ENCODE measurements around the gene NOC4L.
"Not testable (repeated sequence)": the region's sequence is repeated elsewhere in the genome, so short reads cannot be mapped to it uniquely, and the experiment has no call there.

The NOC4L gene

GRCh38 chr12:132194556-132194955 lies 50.3 kb downstream of the NOC4L start:
- peaks cover 19% of the 10 kb centered on the region for H3K9me3 ChIP-seq (ENCODE audit: insufficient read depth, low read length)
- H3K4me1 ChIP-seq (ENCODE audit: insufficient read depth, insufficient read length): peaks cover 12% of the 10 kb centered on the region
- TF ChIP-seq YY1 (IDR thresholded peaks at IDR 0.05; ENCODE audit: insufficient read depth, insufficient read length): no peak
- no peak for TF ChIP-seq SUZ12 (IDR thresholded peaks at IDR 0.05; ENCODE audit: extremely low read depth, insufficient read depth, insufficient read length)
- no peak for TF ChIP-seq ZNF274 (IDR thresholded peaks at IDR 0.05; ENCODE audit: low read depth, low read length)
- no peaks in the 10 kb centered on the region for H3K36me3 ChIP-seq (ENCODE audit: insufficient read depth, insufficient read length, low read length)
- no peak overlapping the region for H3K9ac ChIP-seq (ENCODE audit: insufficient read length, low read depth)
- H3K27me3 ChIP-seq (ENCODE audit: insufficient read depth, insufficient read length): peaks cover 83% of the 10 kb centered on the region
- no peak overlapping the region for H3K4me3 ChIP-seq (ENCODE audit: insufficient read length, low read depth)
- DNase-seq (ENCODE audit: low read depth, low spot score): no peak

DNA sequence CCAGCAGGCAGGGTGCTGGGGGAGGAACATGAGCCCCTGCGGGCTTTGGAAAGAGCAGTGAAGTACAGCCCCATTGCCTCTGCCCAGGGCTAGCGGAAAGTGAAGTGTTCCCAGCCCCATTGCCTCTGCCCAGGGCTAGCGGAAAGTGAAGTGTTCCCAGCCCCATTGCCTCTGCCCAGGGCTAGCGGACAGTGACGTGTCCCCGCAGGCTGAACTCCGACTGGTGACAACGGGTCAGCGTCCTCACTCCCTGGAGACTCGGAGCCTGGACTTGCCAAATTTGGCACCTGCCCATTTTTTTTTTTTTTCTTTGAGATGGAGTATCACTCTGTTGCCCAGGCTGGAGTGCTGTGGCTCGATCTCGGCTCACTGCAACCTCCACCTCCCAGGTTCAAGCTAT lies 51.0 kb downstream of the NOC4L start:
- peaks cover 11% of the 10 kb centered on the region for H3K4me1 ChIP-seq (ENCODE audit: insufficient read depth, insufficient read length)
- peaks cover 19% of the 10 kb centered on the region for H3K9me3 ChIP-seq (ENCODE audit: insufficient read depth, low read length)
- not testable (repeated sequence) for H3K9ac ChIP-seq (ENCODE audit: insufficient read length, low read depth); H3K4me3 ChIP-seq (ENCODE audit: insufficient read length, low read depth); H3K36me3 ChIP-seq (ENCODE audit: insufficient read depth, insufficient read length, low read length); DNase-seq (ENCODE audit: low read depth, low spot score)
- H3K27me3 ChIP-seq (ENCODE audit: insufficient read depth, insufficient read length): peaks cover 83% of the 10 kb centered on the region

DNA sequence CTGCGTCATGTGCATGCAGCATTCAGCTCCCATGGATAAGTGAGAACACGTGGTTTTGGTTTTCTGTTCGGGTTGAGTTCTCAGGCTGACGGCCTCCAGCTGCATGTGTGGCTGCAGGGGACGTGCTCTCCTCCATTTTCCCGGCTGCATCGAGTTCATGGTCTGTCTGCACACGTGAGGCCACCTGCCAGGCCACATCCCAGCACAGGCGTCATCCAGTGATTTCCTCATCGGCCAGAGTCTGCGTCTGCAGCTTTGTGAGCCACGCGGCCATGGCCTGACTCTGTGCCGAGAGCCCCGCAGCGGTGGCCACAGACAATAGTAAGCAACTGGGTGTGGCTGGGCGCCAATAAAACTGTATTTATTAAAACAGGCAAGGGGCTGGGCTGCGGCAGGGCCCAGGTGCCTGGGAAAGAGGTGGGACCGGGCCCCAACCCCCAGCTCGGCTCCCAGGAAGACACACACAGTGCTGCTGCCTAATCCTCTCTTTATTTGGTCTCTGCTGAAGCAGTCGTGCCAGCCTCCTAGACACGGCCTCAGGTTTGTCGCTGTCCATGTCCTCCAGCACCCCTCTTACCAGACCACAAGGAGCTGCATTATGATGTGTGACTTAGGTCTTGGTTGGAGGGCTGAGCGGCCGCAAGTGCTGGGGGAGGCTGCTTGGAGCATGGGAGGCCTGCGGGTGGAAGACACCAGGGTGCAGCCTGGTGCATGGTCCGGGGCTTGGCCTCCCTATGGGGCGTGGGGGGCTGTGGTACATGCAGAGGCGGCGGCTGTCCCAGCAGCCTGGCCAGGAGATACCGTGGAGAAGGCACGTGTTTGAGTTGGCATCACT lies 52.0 kb downstream of the NOC4L start:
- TF ChIP-seq ZNF274 (IDR thresholded peaks at IDR 0.05; ENCODE audit: low read depth, low read length): no peak
- no peak for TF ChIP-seq YY1 (IDR thresholded peaks at IDR 0.05; ENCODE audit: insufficient read depth, insufficient read length)
- no peak for TF ChIP-seq SUZ12 (IDR thresholded peaks at IDR 0.05; ENCODE audit: extremely low read depth, insufficient read depth, insufficient read length)
- Histone ChIP-seq H3K4me3 (ENCODE audit: insufficient read length, low read depth) (no peak overlapping the region), H3K9ac (ENCODE audit: insufficient read length, low read depth) (no peak overlapping the region), H3K36me3 (ENCODE audit: insufficient read depth, insufficient read length, low read length) (no peaks in the 10 kb centered on the region), H3K27me3 (ENCODE audit: insufficient read depth, insufficient read length) (peaks cover 80% of the 10 kb centered on the region), H3K9me3 (ENCODE audit: insufficient read depth, low read length) (peaks cover 19% of the 10 kb centered on the region), H3K4me1 (ENCODE audit: insufficient read depth, insufficient read length) (peaks cover 2% of the 10 kb centered on the region)
- DNase-seq (ENCODE audit: low read depth, low spot score): no peak

- H3K36me3 ChIP-seq (ENCODE audit: insufficient read depth, insufficient read length, low read length): no peaks in the 10 kb centered on the region
- H3K4me3 ChIP-seq (ENCODE audit: insufficient read length, low read depth): no peak overlapping the region
- H3K9ac ChIP-seq (ENCODE audit: insufficient read length, low read depth): no peak overlapping the region
- DNase-seq (ENCODE audit: low read depth, low spot score): no peak
- peaks cover 19% of the 10 kb centered on the region for H3K9me3 ChIP-seq (ENCODE audit: insufficient read depth, low read length)
- peaks cover 2% of the 10 kb centered on the region for H3K4me1 ChIP-seq (ENCODE audit: insufficient read depth, insufficient read length)
- H3K27me3 ChIP-seq (ENCODE audit: insufficient read depth, insufficient read length): peaks cover 78% of the 10 kb centered on the region
- TF ChIP-seq SUZ12 (IDR thresholded peaks at IDR 0.05; ENCODE audit: extremely low read depth, insufficient read depth, insufficient read length) (no peak), YY1 (IDR thresholded peaks at IDR 0.05; ENCODE audit: insufficient read depth, insufficient read length) (no peak), ZNF274 (IDR thresholded peaks at IDR 0.05; ENCODE audit: low read depth, low read length) (no peak)
These were observed 52.7 kb downstream of the NOC4L start for GRCh38 chr12:132196873-132197390.

GRCh38 chr12:132197581-132198354 lies 53.5 kb downstream of the NOC4L start:
- Histone ChIP-seq H3K27me3 (ENCODE audit: insufficient read depth, insufficient read length) (peaks cover 75% of the 10 kb centered on the region), H3K36me3 (ENCODE audit: insufficient read depth, insufficient read length, low read length) (no peaks in the 10 kb centered on the region), H3K9me3 (ENCODE audit: insufficient read depth, low read length) (peaks cover 19% of the 10 kb centered on the region), H3K4me3 (ENCODE audit: insufficient read length, low read depth) (no peak overlapping the region), H3K9ac (ENCODE audit: insufficient read length, low read depth) (no peak overlapping the region), H3K4me1 (ENCODE audit: insufficient read depth, insufficient read length) (peaks cover 2% of the 10 kb centered on the region)
- no peak for TF ChIP-seq ZNF274 (IDR thresholded peaks at IDR 0.05; ENCODE audit: low read depth, low read length)
- TF ChIP-seq YY1 (IDR thresholded peaks at IDR 0.05; ENCODE audit: insufficient read depth, insufficient read length): no peak
- DNase-seq (ENCODE audit: low read depth, low spot score): no peak

- TF ChIP-seq YY1 (IDR thresholded peaks at IDR 0.05; ENCODE audit: insufficient read depth, insufficient read length): no peak
- no peak for TF ChIP-seq SUZ12 (IDR thresholded peaks at IDR 0.05; ENCODE audit: extremely low read depth, insufficient read depth, insufficient read length)
- no peak for TF ChIP-seq ZNF274 (IDR thresholded peaks at IDR 0.05; ENCODE audit: low read depth, low read length)
- no peak overlapping the region for H3K4me3 ChIP-seq (ENCODE audit: insufficient read length, low read depth)
- H3K4me1 ChIP-seq (ENCODE audit: insufficient read depth, insufficient read length): peaks cover 2% of the 10 kb centered on the region
- peaks cover 6% of the 10 kb centered on the region; the same call in 1 of the 2 replicates for H3K9me3 ChIP-seq (ENCODE audit: insufficient read depth, low read length)
- H3K36me3 ChIP-seq (ENCODE audit: insufficient read depth, insufficient read length, low read length): no peaks in the 10 kb centered on the region
- DNase-seq (ENCODE audit: low read depth, low spot score): no peak
- H3K27me3 ChIP-seq (ENCODE audit: insufficient read depth, insufficient read length): peaks cover 71% of the 10 kb centered on the region
- H3K9ac ChIP-seq (ENCODE audit: insufficient read length, low read depth): no peak overlapping the region
These were observed 54.8 kb downstream of the NOC4L start for GRCh38 chr12:132199101-132199500.

All from NT2/D1 (cell line).